Naive B cell (primary cell): Measurements from ENCODE around the gene CST5. TPM values are rescaled to one million over a fixed set of nuclear protein-coding genes. Genes with fewer than 3 reads are reported as not detected.
"Not testable (repeated sequence)": the region's sequence is repeated elsewhere in the genome, so short reads cannot be mapped to it uniquely, and the experiment has no call there.

Source experiments
- ATAC-seq, 2 donors: fragments of 150-1000 bp; cut with Tn5 transposase; 2 replicates each; pipeline ENCODE4 v1.10.0; 2021; ENCODE audit warnings: low read depth in 2 of 2, mild to moderate bottlenecking in 2 of 2, moderate library complexity in 2 of 2
- DNase-seq: peaks from one replicate; pipeline ENCODE4 v3.0.0; 2022
- H3K27ac Mint-ChIP-seq, 6 donors: one replicate each; pipeline ENCODE4 v1.8.0; 2020 to 2022; ENCODE audit warnings: mild to moderate bottlenecking in 6 of 6, mixed read lengths in 6 of 6, moderate library complexity in 5 of 6, inconsistent platforms in 2 of 6
- H3K27me3 Mint-ChIP-seq, 3 donors: one replicate each; pipeline ENCODE4 v1.8.0; 2021 to 2022; ENCODE audit warnings: mixed read lengths in 3 of 3, mild to moderate bottlenecking in 1 of 3
- H3K36me3 Mint-ChIP-seq, 2 donors: one replicate each; pipeline ENCODE4 v1.8.0; 2020 to 2022; ENCODE audit warnings: mixed read lengths in 2 of 2, inconsistent platforms in 1 of 2, mild to moderate bottlenecking in 1 of 2
- H3K4me1 Mint-ChIP-seq, 3 donors: one replicate each; pipeline ENCODE4 v1.8.0; 2020 to 2022; ENCODE audit warnings: mixed read lengths in 3 of 3, inconsistent platforms in 1 of 3, mild to moderate bottlenecking in 1 of 3, moderate library complexity in 1 of 3
- H3K4me3 Mint-ChIP-seq, 8 donors: one replicate each; pipeline ENCODE4 v1.8.0; 2020 to 2022; ENCODE audit warnings: mild to moderate bottlenecking in 8 of 8, mixed read lengths in 8 of 8, moderate library complexity in 8 of 8, inconsistent platforms in 2 of 8
- H3K9me3 Mint-ChIP-seq, 7 donors: one replicate each; pipeline ENCODE4 v1.8.0; 2020 to 2022; ENCODE audit warnings: mixed read lengths in 7 of 7, mild to moderate bottlenecking in 5 of 7, inconsistent platforms in 2 of 7, moderate library complexity in 1 of 7
- polyA plus RNA-seq, 6 donors: library from polyadenylated mRNA; unstranded; fragments of 300-500 nt; fragmentation: Illumina TruSeq; gene quantifications; one replicate each; pipeline ENCODE4 v1.2.3, GENCODE V29; 2021; ENCODE audit warnings: low read depth in 6 of 6

Gene CST5
- polyA plus RNA-seq, 6 donors from 2014 or later, result not detected

DNA sequence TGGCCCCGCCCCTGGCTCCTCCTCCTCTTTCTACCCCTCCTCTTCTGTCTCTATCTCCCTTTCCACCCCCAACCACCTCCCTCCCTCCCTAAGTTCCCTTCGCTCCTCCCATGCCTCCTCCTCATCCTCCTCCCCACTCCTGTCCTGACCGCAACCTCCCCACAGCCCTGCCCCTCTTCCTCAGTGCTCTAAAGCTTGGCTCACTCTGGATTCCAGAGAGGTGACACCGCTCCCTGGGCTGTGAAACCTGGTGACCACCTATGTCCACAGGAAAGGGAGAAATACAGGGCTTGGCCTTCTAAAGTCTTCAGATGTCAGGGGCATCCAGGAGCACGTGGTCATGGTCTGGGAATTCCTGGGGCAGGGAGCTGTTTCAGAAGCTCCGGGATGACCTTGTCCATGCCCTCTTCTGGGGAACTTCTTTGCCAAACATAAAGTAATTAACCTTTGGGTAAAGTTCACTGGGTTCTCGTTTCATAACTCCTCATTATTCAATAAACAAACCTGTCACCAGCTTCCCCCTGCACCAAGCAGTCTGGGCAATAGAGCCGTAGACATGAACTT is 345 bp upstream of the CST5 start:
- no peaks in the 10 kb centered on the region for H3K9me3 Mint-ChIP-seq
- H3K36me3 Mint-ChIP-seq, result no peaks in the 10 kb centered on the region
- ATAC-seq, result no peak
- no peak overlapping the region for H3K4me3 Mint-ChIP-seq
- H3K27ac Mint-ChIP-seq, result no peak overlapping the region
- H3K4me1 Mint-ChIP-seq, result peaks cover 0 to 1% (median 0%) of the 10 kb centered on the region in 3 donors
- no peaks in the 10 kb centered on the region for H3K27me3 Mint-ChIP-seq
- DNase-seq, result no peak

DNA sequence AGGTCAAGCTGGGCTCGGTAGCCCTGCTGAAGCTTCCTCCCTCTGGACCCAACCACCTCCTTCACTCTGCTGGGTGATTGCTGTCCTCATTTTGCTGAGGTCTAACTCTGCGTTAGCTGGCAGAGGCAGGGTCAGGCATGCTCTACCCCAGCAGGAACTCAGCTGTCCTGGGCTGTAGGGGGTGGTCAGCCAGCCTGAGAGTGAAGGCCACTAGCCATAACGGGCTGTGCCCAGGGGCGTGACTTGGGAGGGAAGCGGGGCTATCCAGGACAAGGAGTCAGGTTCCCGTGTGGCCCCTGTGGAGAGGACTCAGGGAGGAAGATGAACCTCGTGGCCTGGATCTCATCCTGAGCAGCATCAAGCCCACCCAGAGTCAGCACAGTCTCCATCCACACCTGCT is 761 bp downstream of the CST5 start:
- no peaks in the 10 kb centered on the region for H3K36me3 Mint-ChIP-seq
- no peaks in the 10 kb centered on the region for H3K9me3 Mint-ChIP-seq
- ATAC-seq, result no peak
- H3K4me3 Mint-ChIP-seq, result no peak overlapping the region
- no peaks in the 10 kb centered on the region for H3K27me3 Mint-ChIP-seq
- no peak for DNase-seq
- H3K27ac Mint-ChIP-seq, result no peak overlapping the region
- H3K4me1 Mint-ChIP-seq, result peaks cover 0 to 5% (median 3%) of the 10 kb centered on the region in 3 donors

DNA sequence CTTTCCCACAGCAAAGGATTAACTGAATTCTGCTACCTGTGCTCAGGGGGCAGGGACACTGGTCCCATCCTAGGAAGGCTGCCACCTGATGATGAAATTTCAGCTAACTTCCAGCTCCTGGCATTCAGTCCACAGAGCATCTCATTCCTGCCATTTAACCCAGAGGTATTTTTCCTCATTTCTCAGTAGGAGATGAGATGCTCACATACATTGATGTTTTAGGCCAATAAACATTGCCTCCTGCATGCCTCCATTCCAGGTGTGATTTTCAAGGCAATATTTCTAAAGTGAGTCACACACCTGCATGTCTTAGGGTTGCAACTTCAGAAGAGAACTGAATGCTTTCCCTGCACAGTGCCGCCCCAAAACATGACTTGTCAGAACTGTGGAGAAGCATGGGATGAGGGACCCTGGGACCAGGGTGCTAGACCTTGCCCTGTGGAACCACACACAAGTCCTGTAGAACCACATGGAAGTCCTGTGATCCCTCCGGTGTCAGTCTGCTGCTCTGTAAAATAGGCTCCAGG is 1.5 kb downstream of the CST5 start:
- not testable (repeated sequence) for DNase-seq, H3K27me3 Mint-ChIP-seq, H3K4me3 Mint-ChIP-seq, H3K36me3 Mint-ChIP-seq, H3K4me1 Mint-ChIP-seq, H3K9me3 Mint-ChIP-seq, H3K27ac Mint-ChIP-seq, ATAC-seq

DNA sequence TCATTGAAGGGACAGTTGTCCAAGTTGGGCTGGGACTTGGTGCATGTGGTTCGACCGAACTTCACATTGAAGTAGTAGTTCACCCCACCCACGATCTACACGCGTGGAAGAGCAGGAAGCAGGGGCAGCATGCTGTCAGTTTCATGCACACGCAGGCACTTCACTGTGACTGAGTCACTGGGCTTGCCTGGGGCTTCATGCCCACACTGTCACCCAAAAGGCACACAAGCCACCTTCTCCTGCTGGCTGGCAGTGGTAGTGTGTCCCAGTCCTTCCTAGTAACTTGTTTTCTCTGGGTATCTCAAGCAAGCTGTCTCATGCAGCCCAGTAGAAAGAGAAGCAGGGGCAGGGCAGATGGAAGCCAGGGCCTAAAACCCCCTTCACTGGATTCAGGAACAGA is 2.0 kb downstream of the CST5 start:
- H3K4me1 Mint-ChIP-seq, result peaks cover 0 to 5% (median 3%) of the 10 kb centered on the region in 3 donors
- no peak for DNase-seq
- peak overlapping the region in 1 of 8 donors; percentile 47 for H3K4me3 Mint-ChIP-seq
- H3K27ac Mint-ChIP-seq, result no peak overlapping the region
- H3K36me3 Mint-ChIP-seq, result no peaks in the 10 kb centered on the region
- no peak for ATAC-seq
- no peaks in the 10 kb centered on the region for H3K9me3 Mint-ChIP-seq
- H3K27me3 Mint-ChIP-seq, result peaks cover 0 to 4% (median 0%) of the 10 kb centered on the region in 3 donors

DNA sequence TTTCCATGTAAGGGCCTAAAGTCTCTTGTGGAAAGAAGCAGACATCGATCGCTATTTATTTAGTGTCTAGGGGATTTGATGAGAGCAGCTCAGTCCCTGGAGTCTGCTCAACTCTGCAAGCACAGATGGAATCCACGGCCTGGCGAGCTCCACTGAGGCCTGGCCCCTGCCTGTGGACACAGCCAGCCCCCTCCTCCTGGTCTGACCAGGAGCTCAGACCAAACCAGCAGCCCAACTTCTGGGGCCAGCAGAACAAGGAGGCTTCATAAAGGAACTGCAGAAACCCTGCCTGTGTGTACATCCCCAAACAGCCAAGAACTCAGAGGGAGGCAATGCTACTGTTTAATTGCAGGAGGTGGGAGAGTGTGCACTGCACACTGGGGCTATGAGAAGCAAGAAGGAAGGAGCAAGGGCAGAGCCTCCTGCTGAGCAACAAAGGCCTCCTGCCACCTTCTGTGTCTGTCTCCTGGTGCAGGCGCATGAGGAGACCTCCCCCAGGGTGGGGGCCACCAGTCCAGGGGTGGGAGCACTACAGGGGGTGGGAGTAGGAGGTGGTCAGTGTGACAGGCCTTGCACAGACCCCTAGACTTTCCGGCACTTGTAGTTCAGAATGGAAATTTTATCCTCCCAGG is 3.8 kb downstream of the CST5 start:
- ATAC-seq (no peak), DNase-seq (no peak)
- H3K27ac Mint-ChIP-seq, result peak overlapping the region in 1 of 6 donors; percentile 65
- H3K4me3 Mint-ChIP-seq, result no peak overlapping the region
- no peaks in the 10 kb centered on the region for H3K9me3 Mint-ChIP-seq
- no peaks in the 10 kb centered on the region for H3K36me3 Mint-ChIP-seq
- peaks cover 0 to 4% (median 0%) of the 10 kb centered on the region in 3 donors for H3K27me3 Mint-ChIP-seq
- peaks cover 0 to 5% (median 3%) of the 10 kb centered on the region in 3 donors for H3K4me1 Mint-ChIP-seq

DNA sequence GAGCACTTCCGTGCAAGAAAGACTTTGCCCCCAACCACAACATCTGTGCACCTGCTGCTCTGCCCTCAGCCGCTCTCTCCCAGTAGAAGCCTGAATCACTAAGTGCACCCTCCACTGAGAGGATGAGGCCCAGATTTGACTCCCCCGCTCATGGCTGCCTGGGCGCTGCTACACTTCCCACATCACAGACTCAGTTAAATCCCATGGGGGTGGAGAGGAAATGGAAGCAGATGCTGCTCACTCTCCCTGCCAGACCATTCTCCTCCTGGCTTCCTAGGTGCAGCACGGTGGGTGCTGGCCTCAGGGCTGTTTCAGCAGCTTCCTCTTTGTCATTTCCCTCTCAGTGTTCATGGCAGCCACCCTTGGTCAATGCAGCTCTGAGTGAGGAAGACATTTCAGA is 4.8 kb downstream of the CST5 start:
- ATAC-seq (peak in 1 of 2 donors; percentile 13), DNase-seq (peak; percentile 3)
- H3K9me3 Mint-ChIP-seq, result no peaks in the 10 kb centered on the region
- H3K36me3 Mint-ChIP-seq, result no peaks in the 10 kb centered on the region
- peaks cover 0 to 4% (median 3%) of the 10 kb centered on the region in 3 donors for H3K27me3 Mint-ChIP-seq
- no peak overlapping the region for H3K4me3 Mint-ChIP-seq
- peaks cover 0 to 5% (median 3%) of the 10 kb centered on the region in 3 donors for H3K4me1 Mint-ChIP-seq
- peak overlapping the region in 2 of 6 donors; percentile 13 to 49 for H3K27ac Mint-ChIP-seq

DNA sequence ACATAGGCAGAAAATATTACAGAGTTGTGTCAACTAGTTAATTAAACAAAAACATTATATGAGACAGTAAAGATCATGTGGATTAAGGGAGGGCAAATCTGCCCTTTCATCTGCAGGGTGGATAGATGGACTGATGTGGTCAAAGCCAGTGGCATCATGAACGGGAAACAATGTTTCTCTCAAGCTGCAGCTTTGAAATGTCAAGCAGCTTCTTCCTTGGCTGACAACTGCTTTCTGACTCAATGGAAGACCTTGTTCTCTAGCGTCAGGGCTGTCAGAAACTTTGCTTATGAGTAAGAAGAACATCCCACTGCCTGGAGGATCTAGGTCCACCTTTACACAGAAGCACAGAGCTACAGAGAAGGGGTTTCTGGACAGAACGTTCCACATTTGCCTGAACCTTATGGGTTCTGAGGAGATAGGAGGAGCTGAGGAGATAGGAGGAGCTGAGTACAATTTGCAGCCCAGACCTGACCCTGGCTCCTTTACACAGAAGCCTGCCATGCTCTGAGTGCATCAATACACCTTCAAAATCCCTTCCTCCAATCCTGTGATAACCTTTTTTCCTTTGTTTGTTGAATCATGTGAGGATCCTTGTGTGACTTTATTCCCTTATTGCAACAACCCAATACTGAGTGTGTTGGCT is 6.1 kb downstream of the CST5 start:
- ATAC-seq, result no peak
- no peaks in the 10 kb centered on the region for H3K36me3 Mint-ChIP-seq
- H3K4me1 Mint-ChIP-seq, result peaks cover 0 to 5% (median 3%) of the 10 kb centered on the region in 3 donors
- DNase-seq, result no peak
- no peaks in the 10 kb centered on the region for H3K9me3 Mint-ChIP-seq
- H3K4me3 Mint-ChIP-seq, result no peak overlapping the region
- H3K27me3 Mint-ChIP-seq, result peaks cover 0 to 5% (median 4%) of the 10 kb centered on the region in 3 donors
- no peak overlapping the region for H3K27ac Mint-ChIP-seq

DNA sequence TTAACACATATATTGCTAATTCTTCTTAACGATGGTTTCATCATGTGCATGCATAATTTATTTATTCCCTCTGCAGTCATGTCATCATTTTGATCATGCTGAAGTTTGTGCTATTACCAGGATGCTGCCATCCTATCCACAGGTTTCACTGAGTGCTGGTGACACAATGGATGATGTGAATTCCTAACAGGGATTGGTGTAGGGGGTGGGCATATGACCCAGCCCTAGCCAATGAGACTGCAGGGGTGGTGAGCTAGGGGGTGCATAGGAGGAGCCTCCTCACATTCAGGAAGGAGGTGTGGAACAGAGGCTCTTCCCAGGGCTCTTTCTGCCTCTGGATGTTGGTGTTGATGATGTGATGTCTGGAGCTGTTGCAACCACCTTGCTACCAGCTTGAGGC is 7.5 kb downstream of the CST5 start:
- Mint-ChIP-seq H3K4me3 (no peak overlapping the region), H3K27ac (peak overlapping the region in 2 of 6 donors; percentile 54 to 69), H3K27me3 (peaks cover 0 to 5% (median 4%) of the 10 kb centered on the region in 3 donors), H3K36me3 (no peaks in the 10 kb centered on the region), H3K4me1 (peaks cover 0 to 6% (median 5%) of the 10 kb centered on the region in 3 donors), H3K9me3 (no peaks in the 10 kb centered on the region)
- ATAC-seq, result no peak
- DNase-seq, result no peak

DNA sequence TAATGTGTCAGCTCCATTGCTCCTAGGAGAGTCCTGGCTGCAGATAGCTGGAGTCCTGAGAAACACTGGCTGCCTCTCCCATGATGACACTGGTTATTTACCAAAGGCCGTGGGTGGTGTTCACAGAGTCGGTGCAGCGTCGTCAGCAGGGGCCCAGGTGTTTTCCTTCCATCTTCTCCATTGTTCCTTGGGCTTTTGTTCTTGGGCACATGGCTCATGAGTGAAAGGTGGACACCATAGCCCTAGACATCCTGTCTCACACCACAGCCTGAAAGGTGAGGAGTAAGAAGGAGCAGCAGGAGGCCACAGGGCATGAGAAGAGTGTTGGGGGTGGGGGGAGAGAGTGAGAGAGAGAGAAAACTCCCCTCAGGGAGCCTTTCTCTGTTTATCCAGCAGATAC is 9.1 kb downstream of the CST5 start:
- H3K4me1 Mint-ChIP-seq, result peaks cover 0 to 8% (median 5%) of the 10 kb centered on the region in 3 donors
- no peak for ATAC-seq
- H3K27ac Mint-ChIP-seq, result no peak overlapping the region
- no peak overlapping the region for H3K4me3 Mint-ChIP-seq
- peaks cover 0 to 5% (median 4%) of the 10 kb centered on the region in 3 donors for H3K27me3 Mint-ChIP-seq
- no peaks in the 10 kb centered on the region for H3K36me3 Mint-ChIP-seq
- no peak for DNase-seq
- peaks cover 0 to 2% (median 0%) of the 10 kb centered on the region in 7 donors for H3K9me3 Mint-ChIP-seq

DNA sequence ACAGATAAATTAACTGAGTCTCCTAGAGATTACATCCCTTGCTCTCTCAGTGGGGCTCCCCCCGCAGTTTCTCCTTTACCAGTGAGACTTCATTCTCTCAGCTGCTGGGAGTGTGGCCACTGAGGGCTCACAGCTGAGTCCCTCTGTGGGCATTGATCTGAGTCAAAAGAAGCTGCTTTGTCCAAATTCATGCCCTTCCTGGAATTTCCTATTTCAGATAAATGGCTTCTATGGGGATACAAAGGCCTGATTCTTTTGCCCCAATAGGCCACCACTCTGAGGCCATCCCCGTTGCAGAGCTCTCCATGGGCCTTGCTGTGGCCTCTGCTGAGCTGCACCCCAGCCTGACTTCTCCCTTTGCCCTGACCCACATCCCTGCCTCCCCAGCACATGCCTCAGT is 10.0 kb downstream of the CST5 start:
- no peak for DNase-seq
- ATAC-seq, result no peak
- Mint-ChIP-seq H3K4me3 (no peak overlapping the region), H3K36me3 (no peaks in the 10 kb centered on the region), H3K27ac (no peak overlapping the region), H3K27me3 (peaks cover 0 to 5% (median 4%) of the 10 kb centered on the region in 3 donors), H3K4me1 (peaks cover 0 to 5% (median 0%) of the 10 kb centered on the region in 3 donors), H3K9me3 (peaks cover 0 to 2% (median 0%) of the 10 kb centered on the region in 7 donors)

DNA sequence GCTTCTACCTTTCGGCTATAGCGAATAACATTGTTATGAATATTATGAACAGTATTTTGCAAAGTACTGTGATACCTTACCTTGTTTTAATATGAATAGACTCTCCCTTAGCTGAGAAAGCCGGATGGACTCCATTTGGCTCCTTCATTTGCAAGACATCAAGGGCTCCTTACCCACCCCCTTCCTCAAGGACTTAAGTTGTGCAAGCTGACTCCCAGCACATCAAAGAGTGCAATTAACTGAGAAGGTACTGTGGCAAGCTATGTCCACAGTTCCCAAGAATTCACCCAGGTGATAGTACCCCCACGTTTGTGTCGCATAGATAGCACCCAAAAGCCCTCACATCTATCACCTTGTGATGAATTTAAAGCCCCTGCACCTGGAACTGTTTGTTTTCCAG is 11.2 kb downstream of the CST5 start:
- H3K27ac Mint-ChIP-seq, result no peak overlapping the region
- no peak for ATAC-seq

DNA sequence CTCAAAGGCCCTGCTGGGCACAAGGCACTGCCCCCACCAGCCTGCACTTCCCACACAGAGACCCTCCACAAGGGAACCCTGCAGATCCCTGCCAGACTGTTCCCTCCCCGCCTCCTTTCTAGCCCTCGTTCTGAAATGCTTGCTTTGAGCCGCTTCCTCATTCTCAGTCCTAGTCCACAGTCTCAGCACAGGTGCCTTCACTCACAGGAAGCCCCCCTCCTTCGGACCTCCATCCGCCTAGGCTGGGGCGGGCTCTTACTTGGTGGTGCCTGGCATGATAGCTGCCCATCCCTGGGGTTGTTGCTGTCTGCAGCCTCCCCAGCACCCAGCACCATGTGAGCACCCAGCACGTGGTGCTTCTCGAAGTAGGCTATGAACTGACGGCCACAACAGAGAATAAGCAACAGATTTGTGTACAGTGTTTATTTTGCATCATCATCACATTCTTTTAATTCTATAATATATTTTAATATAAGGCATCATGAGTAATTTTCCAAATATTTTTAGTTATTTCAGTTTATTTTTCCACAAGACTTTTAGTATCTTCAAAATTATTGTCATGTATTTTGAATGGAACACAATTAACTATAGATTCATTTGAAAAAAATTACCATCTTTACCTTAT is 12.3 kb downstream of the CST5 start:
- no peak for DNase-seq
- Mint-ChIP-seq H3K27ac (peak overlapping the region in 1 of 6 donors; percentile 49), H3K4me1 (peaks cover 0 to 4% (median 0%) of the 10 kb centered on the region in 3 donors), H3K36me3 (no peaks in the 10 kb centered on the region), H3K27me3 (peaks cover 0 to 5% (median 0%) of the 10 kb centered on the region in 3 donors), H3K9me3 (peaks cover 0 to 5% (median 0%) of the 10 kb centered on the region in 7 donors), H3K4me3 (no peak overlapping the region)
- peak in 1 of 2 donors; percentile 32 for ATAC-seq

More for the DNA sequence above, 11.2 kb downstream of the CST5 start:
- Mint-ChIP-seq H3K4me1 (peaks cover 0 to 4% (median 0%) of the 10 kb centered on the region in 3 donors), H3K27me3 (peaks cover 0 to 5% (median 1%) of the 10 kb centered on the region in 3 donors), H3K4me3 (peak overlapping the region in 1 of 8 donors; percentile 22), H3K36me3 (no peaks in the 10 kb centered on the region), H3K9me3 (peaks cover 0 to 2% (median 0%) of the 10 kb centered on the region in 7 donors)
- no peak for DNase-seq

DNA sequence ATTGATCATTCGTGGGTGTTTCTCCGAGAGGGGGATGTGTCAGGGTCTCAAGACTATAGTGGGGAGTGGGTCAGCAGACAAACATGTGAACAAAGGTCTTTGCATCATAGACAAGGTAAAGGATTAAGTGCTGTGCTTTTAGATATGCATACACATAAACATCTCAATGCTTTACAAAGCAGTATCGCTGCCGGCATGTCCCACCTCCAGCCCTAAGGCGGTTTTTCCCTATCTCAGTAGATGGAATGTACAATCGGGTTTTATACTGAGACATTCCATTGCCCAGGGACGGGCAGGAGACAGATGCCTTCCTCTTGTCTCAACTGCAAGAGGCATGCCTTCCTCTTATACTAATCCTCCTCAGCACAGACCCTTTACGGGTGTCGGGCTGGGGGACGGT is 18.8 kb downstream of the CST5 start:
- H3K36me3 Mint-ChIP-seq, result not testable (repeated sequence)

More for the DNA sequence above, 18.8 kb downstream of the CST5 start:
- not testable (repeated sequence) for H3K4me1 Mint-ChIP-seq, H3K27me3 Mint-ChIP-seq, H3K9me3 Mint-ChIP-seq, DNase-seq, ATAC-seq, H3K4me3 Mint-ChIP-seq, H3K27ac Mint-ChIP-seq
